ENCODE results near the gene SLC39A1. TPM values are rescaled to one million over a fixed set of nuclear protein-coding genes. Genes with fewer than 3 reads are reported as not detected.

SLC39A1 gene
- total and polyA plus RNA-seq, 9 of the 15 experiments (the other 6 are each of a cell fraction or from before 2014, with no cell fraction given): 9.9 to 81.1 (median 62.7) TPM

GRCh38 chr1:153957744-153958110, 5.6 kb downstream of the SLC39A1 start (continued):
- TF ChIP-seq ZNF407 (IDR thresholded peaks at IDR 0.05; ENCODE audit: low read depth) (peak; percentile 58; the same call in 1 of the 2 replicates), MLX (CRISPR knock-in tag; conservative IDR thresholded peaks at IDR 0.05) (no peak), THRB (CRISPR knock-in tag; conservative IDR thresholded peaks at IDR 0.05) (0 out of 2 replicates have a peak, but pooled peaks have one; percentile 32), LARP7 (IDR thresholded peaks at IDR 0.05) (peak; percentile 37; the same call in 1 of the 2 replicates), ZNF507 (tag; conservative IDR thresholded peaks at IDR 0.05) (no peak), E2F6 (IDR thresholded peaks at IDR 0.05; ENCODE audit: borderline replicate concordance in 1 of 2, extremely low read depth in 1 of 2, insufficient read depth in 1 of 2, insufficient read length in 1 of 2, low read depth in 1 of 2, low read length in 1 of 2, poor library complexity in 1 of 2, severe bottlenecking in 1 of 2) (peak in 1 of 2 experiments; percentile 5), KAT7 (CRISPR knock-in tag; IDR thresholded peaks at IDR 0.05; ENCODE audit: borderline replicate concordance) (0 out of 2 replicates have a peak, but pooled peaks have one; percentile 12), ARID1B (IDR thresholded peaks at IDR 0.05) (0 out of 2 replicates have a peak, but pooled peaks have one; percentile 42), GMEB1 (CRISPR knock-in tag; IDR thresholded peaks at IDR 0.05) (no peak), TBP (optimal IDR thresholded peaks at IDR 0.05; ENCODE audit: low read depth, low read length) (no peak), ZNF224 (CRISPR knock-in tag; IDR thresholded peaks at IDR 0.05) (0 out of 2 replicates have a peak, but pooled peaks have one; percentile 4)
